Measurements from ENCODE around the gene SHC4.

GRCh38 chr15:48946074-48946839, 17.5 kb downstream of the SHC4 start:
- TF ChIP-seq ZNF12 (CRISPR knock-in tag; IDR thresholded peaks at IDR 0.05) (no peak), ATF7 (IDR thresholded peaks at IDR 0.05) (no peak), ZNF668 (CRISPR knock-in tag; IDR thresholded peaks at IDR 0.05) (no peak), ZZZ3 (IDR thresholded peaks at IDR 0.05) (no peak), SP2 (IDR thresholded peaks at IDR 0.05; ENCODE audit: extremely low read depth, low read depth, low read length, poor library complexity, severe bottlenecking) (no peak), CTCF (IDR thresholded peaks at IDR 0.05 in 2 of 3, conservative IDR thresholded peaks at IDR 0.05 in 1 of 3; ENCODE audit: insufficient read depth in 2 of 3, low read depth in 1 of 3, low read length in 3 of 3) (no peak), ZNF274 (IDR thresholded peaks at IDR 0.05; ENCODE audit: borderline replicate concordance, low read depth, low read length) (no peak), CEBPB (tag; IDR thresholded peaks at IDR 0.05) (no peak), GATAD2B (IDR thresholded peaks at IDR 0.05; ENCODE audit: borderline replicate concordance) (no peak), POLR2A (conservative IDR thresholded peaks at IDR 0.05) (no peak), ZNF316 (IDR thresholded peaks at IDR 0.05) (no peak), ZNF384 (IDR thresholded peaks at IDR 0.05; ENCODE audit: low read depth, low read length) (no peak), CREB5 (CRISPR knock-in tag; IDR thresholded peaks at IDR 0.05) (no peak)

Measured in K562 (cell line).